Stomach (tissue), 4 donors: ENCODE results near the gene NUP188.

Source experiments
- POLR2A ChIP-seq, 4 donors: fragments of 450-650 bp; IDR thresholded peaks; one replicate each; pipeline ENCODE4 v1.6.1; 2016; ENCODE audit warnings: antibody characterized with exemption in 4 of 4, control low read depth in 2 of 4, mild to moderate bottlenecking in 1 of 4, moderate library complexity in 1 of 4
- POLR2AphosphoS5 ChIP-seq, 3 donors: sonication (generic); formaldehyde crosslinking; IDR thresholded peaks; one replicate each; pipeline ENCODE4 v1.6.1; 2016; ENCODE audit warnings: antibody characterized with exemption in 3 of 3
- TF ChIP-seq, protein P1 (sequence below), 7 experiments: fragments of 450-650 bp in 4 of 7; fragments of 200-600 bp in 3 of 7; sonication (generic) in 3 of 7; IDR thresholded peaks; one replicate each; pipeline ENCODE4 v1.5.1; 2016 to 2019; ENCODE audit warnings: antibody characterized with exemption in 7 of 7, control low read depth in 2 of 7, mild to moderate bottlenecking in 1 of 7

DNA sequence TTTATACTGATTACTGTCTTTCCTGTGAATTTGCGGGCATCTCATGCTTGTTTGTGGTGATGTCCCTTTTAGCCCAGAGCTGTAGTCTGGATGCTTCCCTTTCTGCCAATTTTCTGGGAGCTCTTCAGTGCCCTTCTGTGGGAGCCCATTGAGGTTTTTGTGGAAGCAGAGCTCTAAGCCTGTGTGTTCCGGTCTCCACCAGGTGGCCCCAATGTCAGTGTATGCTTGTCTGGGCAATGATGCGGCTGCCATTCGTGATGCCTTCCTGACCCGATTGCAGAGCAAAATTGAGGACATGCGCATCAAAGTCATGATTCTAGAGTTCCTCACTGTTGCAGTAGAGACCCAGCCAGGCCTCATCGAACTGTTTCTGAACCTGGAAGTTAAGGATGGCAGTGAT, 45.5 kb downstream of the NUP188 start:
- TF ChIP-seq, protein P1, sequence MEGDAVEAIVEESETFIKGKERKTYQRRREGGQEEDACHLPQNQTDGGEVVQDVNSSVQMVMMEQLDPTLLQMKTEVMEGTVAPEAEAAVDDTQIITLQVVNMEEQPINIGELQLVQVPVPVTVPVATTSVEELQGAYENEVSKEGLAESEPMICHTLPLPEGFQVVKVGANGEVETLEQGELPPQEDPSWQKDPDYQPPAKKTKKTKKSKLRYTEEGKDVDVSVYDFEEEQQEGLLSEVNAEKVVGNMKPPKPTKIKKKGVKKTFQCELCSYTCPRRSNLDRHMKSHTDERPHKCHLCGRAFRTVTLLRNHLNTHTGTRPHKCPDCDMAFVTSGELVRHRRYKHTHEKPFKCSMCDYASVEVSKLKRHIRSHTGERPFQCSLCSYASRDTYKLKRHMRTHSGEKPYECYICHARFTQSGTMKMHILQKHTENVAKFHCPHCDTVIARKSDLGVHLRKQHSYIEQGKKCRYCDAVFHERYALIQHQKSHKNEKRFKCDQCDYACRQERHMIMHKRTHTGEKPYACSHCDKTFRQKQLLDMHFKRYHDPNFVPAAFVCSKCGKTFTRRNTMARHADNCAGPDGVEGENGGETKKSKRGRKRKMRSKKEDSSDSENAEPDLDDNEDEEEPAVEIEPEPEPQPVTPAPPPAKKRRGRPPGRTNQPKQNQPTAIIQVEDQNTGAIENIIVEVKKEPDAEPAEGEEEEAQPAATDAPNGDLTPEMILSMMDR (IDR thresholded peaks at IDR 0.05), result peak in 4 of 7 experiments; percentile 12 to 49 (median 26)
- no peak for TF ChIP-seq POLR2AphosphoS5 (IDR thresholded peaks at IDR 0.05)
- no peak for TF ChIP-seq POLR2A (IDR thresholded peaks at IDR 0.05)
